ENCODE results near the gene LENEP.

The LENEP gene

DNA sequence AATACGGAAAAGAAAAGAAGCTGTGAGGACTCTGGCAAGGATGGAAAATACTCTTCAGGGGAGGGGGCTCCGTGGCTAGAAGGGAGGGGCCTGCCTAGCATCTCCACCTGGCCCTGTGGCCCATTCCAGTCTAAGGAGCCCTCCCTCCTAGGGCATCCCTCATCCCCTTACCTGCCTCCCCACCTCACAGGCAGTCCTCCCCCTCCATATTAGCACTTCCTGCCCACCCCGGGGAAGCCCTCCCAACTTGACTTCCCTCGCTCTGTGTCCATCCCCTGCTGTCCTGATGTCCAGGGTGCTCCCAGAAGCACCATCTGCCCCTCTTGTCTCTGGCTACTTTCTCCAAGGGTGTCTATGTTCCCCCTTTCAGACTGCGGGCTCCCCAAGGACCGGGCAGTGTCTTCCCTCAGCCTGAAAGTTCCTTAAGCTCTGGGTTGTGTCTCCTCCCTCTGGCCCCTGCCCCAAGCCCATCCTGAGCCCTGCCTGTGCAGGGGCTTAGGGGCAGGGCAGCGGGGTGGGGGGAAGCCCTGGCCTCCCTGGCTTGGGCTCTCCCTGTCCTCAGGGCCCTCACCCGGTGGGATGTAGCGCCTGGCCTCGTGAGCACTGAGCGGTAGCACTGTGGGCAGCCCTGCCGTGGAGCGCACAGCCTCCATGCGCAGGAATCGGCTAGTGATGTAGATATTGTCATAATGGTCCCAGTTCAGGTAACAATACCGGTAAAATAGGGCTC, 36.3 kb downstream of the LENEP start:
- DNase-seq (ENCODE audit: low read depth, low spot score) = no peak
- TF ChIP-seq ZNF274 (IDR thresholded peaks at IDR 0.05; ENCODE audit: low read depth, low read length) (no peak), SUZ12 (IDR thresholded peaks at IDR 0.05; ENCODE audit: extremely low read depth, insufficient read depth, insufficient read length) (no peak), YY1 (IDR thresholded peaks at IDR 0.05; ENCODE audit: insufficient read depth, insufficient read length) (no peak)
- no peak overlapping the region for H3K9ac ChIP-seq (ENCODE audit: insufficient read length, low read depth)

DNA sequence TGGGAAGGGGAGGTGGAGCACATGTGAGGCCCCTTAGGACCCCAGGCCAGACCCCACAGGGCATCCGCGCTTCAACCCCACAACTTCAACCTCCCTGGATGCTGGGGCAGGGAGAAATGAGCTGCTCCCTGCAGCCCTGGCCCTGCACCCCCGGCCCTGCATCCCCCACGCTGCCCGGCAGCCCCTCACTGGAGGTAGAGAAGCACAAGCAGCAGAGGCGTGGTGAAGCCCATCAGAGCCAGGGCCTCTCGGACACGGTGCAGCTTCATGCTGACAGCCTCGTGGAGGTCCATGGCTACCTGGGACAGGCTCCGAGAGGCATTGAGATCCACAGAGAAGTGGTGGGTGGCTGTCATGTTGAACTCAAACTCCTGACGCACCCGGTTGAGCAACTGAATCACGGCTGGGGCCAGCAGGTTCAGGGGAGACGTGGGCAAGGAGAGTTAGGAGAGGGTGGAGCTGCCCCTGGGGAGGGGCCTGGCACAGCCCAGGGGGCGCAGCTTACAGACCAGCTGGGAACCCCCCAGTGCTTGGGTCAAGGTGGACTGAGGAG, 36.9 kb downstream of the LENEP start:
- H3K9me3 ChIP-seq (ENCODE audit: insufficient read depth, low read length) = no peaks in the 10 kb centered on the region
- H3K9ac ChIP-seq (ENCODE audit: insufficient read length, low read depth) = no peak overlapping the region
- TF ChIP-seq SUZ12 (IDR thresholded peaks at IDR 0.05; ENCODE audit: extremely low read depth, insufficient read depth, insufficient read length) (no peak), ZNF274 (IDR thresholded peaks at IDR 0.05; ENCODE audit: low read depth, low read length) (no peak), YY1 (IDR thresholded peaks at IDR 0.05; ENCODE audit: insufficient read depth, insufficient read length) (no peak)
- no peaks in the 10 kb centered on the region for H3K27me3 ChIP-seq (ENCODE audit: insufficient read depth, insufficient read length)
- peaks cover 8% of the 10 kb centered on the region for H3K4me1 ChIP-seq (ENCODE audit: insufficient read depth, insufficient read length)
- no peaks in the 10 kb centered on the region for H3K36me3 ChIP-seq (ENCODE audit: insufficient read depth, insufficient read length, low read length)
- no peak overlapping the region for H3K4me3 ChIP-seq (ENCODE audit: insufficient read length, low read depth)
- DNase-seq (ENCODE audit: low read depth, low spot score) = no peak

More for the DNA sequence above, 36.3 kb downstream of the LENEP start:
- Histone ChIP-seq H3K4me1 (ENCODE audit: insufficient read depth, insufficient read length) (peaks cover 8% of the 10 kb centered on the region), H3K9me3 (ENCODE audit: insufficient read depth, low read length) (peaks cover 2% of the 10 kb centered on the region; the same call in 1 of the 2 replicates), H3K36me3 (ENCODE audit: insufficient read depth, insufficient read length, low read length) (no peaks in the 10 kb centered on the region), H3K4me3 (ENCODE audit: insufficient read length, low read depth) (no peak overlapping the region), H3K27me3 (ENCODE audit: insufficient read depth, insufficient read length) (no peaks in the 10 kb centered on the region)

DNA sequence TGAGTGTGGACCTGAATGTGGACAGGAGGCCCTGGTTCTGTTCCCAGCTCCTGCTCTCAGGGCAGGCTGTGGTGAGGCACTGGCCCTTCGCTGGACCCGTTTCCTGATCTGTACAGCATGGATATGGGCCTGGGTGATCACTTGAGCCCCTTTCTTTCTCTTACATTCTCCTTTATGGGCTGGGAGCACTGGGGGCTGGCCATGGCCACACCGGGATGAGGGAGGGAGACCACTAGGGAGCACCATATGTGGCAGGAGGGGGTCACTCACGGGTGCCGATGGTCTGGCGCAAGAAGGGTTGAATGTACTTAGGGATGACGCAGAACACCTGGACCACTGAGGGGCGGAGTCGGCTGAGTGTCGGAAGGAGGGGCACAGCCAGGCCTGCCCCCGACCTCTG, 37.5 kb downstream of the LENEP start:
- H3K4me1 ChIP-seq (ENCODE audit: insufficient read depth, insufficient read length) = peaks cover 8% of the 10 kb centered on the region
- TF ChIP-seq YY1 (IDR thresholded peaks at IDR 0.05; ENCODE audit: insufficient read depth, insufficient read length) (no peak), SUZ12 (IDR thresholded peaks at IDR 0.05; ENCODE audit: extremely low read depth, insufficient read depth, insufficient read length) (no peak), ZNF274 (IDR thresholded peaks at IDR 0.05; ENCODE audit: low read depth, low read length) (no peak)
- H3K4me3 ChIP-seq (ENCODE audit: insufficient read length, low read depth) = no peak overlapping the region
- H3K9ac ChIP-seq (ENCODE audit: insufficient read length, low read depth) = no peak overlapping the region
- H3K27me3 ChIP-seq (ENCODE audit: insufficient read depth, insufficient read length) = no peaks in the 10 kb centered on the region
- no peak for DNase-seq (ENCODE audit: low read depth, low spot score)
- H3K36me3 ChIP-seq (ENCODE audit: insufficient read depth, insufficient read length, low read length) = no peaks in the 10 kb centered on the region
- no peaks in the 10 kb centered on the region for H3K9me3 ChIP-seq (ENCODE audit: insufficient read depth, low read length)

DNA sequence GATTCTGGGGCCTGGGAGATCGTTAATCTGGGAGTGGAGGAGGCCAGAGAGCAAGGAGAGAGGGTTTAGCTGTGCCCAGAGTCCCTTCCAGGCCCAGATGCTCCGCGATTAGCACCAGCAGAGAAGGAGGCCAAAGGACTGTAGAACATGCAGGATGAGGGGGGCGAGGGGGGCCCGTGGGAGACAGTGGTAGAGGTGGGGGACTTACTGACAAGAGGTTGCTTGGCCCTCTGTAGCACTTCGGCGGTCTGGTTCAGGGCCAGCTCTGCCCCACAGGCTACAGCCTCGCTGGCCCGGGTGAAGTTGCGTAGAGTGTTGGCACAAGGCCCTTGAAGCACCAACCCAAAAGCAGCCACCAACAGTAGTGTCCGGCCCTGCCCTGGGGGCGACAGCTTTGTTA, 39.5 kb downstream of the LENEP start:
- peaks cover 7% of the 10 kb centered on the region for H3K4me1 ChIP-seq (ENCODE audit: insufficient read depth, insufficient read length)
- H3K4me3 ChIP-seq (ENCODE audit: insufficient read length, low read depth) = no peak overlapping the region
- no peak overlapping the region for H3K9ac ChIP-seq (ENCODE audit: insufficient read length, low read depth)
- no peaks in the 10 kb centered on the region for H3K9me3 ChIP-seq (ENCODE audit: insufficient read depth, low read length)
- H3K36me3 ChIP-seq (ENCODE audit: insufficient read depth, insufficient read length, low read length) = no peaks in the 10 kb centered on the region
- no peak for DNase-seq (ENCODE audit: low read depth, low spot score)
- H3K27me3 ChIP-seq (ENCODE audit: insufficient read depth, insufficient read length) = no peaks in the 10 kb centered on the region
- no peak for TF ChIP-seq YY1 (IDR thresholded peaks at IDR 0.05; ENCODE audit: insufficient read depth, insufficient read length)
- no peak for TF ChIP-seq ZNF274 (IDR thresholded peaks at IDR 0.05; ENCODE audit: low read depth, low read length)
- TF ChIP-seq SUZ12 (IDR thresholded peaks at IDR 0.05; ENCODE audit: extremely low read depth, insufficient read depth, insufficient read length) = no peak

DNA sequence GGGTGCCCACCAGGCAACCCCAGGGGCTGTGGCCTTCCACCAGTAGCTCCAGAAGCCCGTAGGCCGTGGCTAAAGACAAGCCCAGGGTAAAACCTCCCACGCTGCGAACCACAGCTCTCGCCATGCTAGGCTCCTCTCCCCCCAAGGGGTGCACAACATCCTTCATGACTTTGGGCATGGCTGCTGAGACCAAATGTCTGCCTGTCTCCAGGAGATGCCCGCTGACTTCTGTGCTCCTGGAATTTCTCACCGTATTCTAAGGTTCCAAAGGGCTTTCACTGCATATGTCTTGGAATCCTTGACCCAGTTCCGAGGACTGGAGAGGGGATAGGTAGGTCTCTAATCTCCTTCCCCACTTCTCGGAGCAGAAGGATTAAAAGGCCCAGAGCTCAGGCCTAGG, 40.1 kb downstream of the LENEP start, which contains the start of the genes DCST1 and DCST2:
Gene DCST1, plus strand, starts transcription at position 301 of the 400 bp plus-strand sequence. CDS start 213 bp downstream, outside the sequence.
Gene DCST2, minus strand, starts transcription at position 258 of the 400 bp plus-strand sequence. Its CDS starts 80 bp downstream, at position 178.
- TF ChIP-seq YY1 (IDR thresholded peaks at IDR 0.05; ENCODE audit: insufficient read depth, insufficient read length) (no peak), SUZ12 (IDR thresholded peaks at IDR 0.05; ENCODE audit: extremely low read depth, insufficient read depth, insufficient read length) (no peak), ZNF274 (IDR thresholded peaks at IDR 0.05; ENCODE audit: low read depth, low read length) (no peak)
- H3K4me3 ChIP-seq (ENCODE audit: insufficient read length, low read depth) = no peak within 1 kb of the TSS
- DNase-seq (ENCODE audit: low read depth, low spot score) = no peak
- H3K9ac ChIP-seq (ENCODE audit: insufficient read length, low read depth) = no peak within 1 kb of the TSS
- H3K27me3 ChIP-seq (ENCODE audit: insufficient read depth, insufficient read length) = no peaks in the 10 kb centered on the region
- H3K4me1 ChIP-seq (ENCODE audit: insufficient read depth, insufficient read length) = peaks cover 7% of the 10 kb centered on the region
- no peaks in the 10 kb centered on the region for H3K36me3 ChIP-seq (ENCODE audit: insufficient read depth, insufficient read length, low read length)
- no peaks in the 10 kb centered on the region for H3K9me3 ChIP-seq (ENCODE audit: insufficient read depth, low read length)

DNA sequence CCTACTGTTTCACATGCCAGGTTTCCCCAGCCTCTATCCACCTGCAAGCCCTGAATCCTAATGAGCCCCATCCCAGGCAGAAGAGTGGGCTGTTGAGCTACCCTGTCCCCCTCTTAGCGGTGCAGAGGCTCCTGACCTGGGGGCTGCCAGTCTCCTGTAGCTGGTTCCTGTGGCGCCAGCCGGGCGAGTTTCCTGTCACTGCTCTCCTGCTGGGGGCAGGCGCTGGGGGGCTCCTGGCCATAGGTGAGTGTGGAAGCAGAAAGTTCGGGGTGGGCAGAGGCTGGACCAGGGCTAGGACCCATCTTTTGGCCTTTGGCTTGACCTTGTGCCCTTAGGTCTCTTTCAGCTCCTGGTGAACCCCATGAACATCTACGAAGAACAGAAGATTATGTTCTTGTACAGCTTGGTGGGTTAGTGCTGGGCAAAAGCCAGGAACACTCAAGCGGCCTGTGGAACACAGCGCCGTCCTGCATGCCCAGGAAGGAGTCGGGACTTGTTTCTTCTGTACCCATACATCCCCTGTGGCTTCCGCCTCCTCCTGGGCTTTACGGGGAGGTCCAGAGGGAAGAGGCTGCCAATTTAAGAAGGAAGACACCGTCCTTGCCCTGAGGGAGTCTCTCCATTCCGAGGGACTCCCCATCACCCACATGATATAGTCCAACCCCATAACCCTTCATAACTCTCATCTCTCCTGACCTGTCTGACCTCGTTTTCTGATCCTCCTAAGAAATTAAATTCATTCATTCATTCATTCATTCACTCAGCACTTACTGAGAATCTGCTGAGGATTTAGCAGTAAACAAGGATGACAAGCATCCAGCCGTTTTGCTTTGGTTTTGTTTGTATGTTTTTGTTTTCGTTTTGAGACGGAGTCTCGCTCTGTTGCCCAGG, 41.2 kb downstream of the LENEP start:
- Histone ChIP-seq H3K36me3 (ENCODE audit: insufficient read depth, insufficient read length, low read length) (no peaks in the 10 kb centered on the region), H3K4me1 (ENCODE audit: insufficient read depth, insufficient read length) (peaks cover 7% of the 10 kb centered on the region), H3K4me3 (ENCODE audit: insufficient read length, low read depth) (no peak overlapping the region), H3K9ac (ENCODE audit: insufficient read length, low read depth) (no peak overlapping the region), H3K9me3 (ENCODE audit: insufficient read depth, low read length) (no peaks in the 10 kb centered on the region), H3K27me3 (ENCODE audit: insufficient read depth, insufficient read length) (no peaks in the 10 kb centered on the region)
- TF ChIP-seq ZNF274 (IDR thresholded peaks at IDR 0.05; ENCODE audit: low read depth, low read length) = no peak
- TF ChIP-seq SUZ12 (IDR thresholded peaks at IDR 0.05; ENCODE audit: extremely low read depth, insufficient read depth, insufficient read length) = no peak
- no peak for TF ChIP-seq YY1 (IDR thresholded peaks at IDR 0.05; ENCODE audit: insufficient read depth, insufficient read length)
- DNase-seq (ENCODE audit: low read depth, low spot score) = no peak

Data from NT2/D1 (cell line).